HG02588 (cell line): Measurements from ENCODE around the gene FCRL6.

Experiments
- ATAC-seq: cut with Tn5 transposase; IDR thresholded peaks from one replicate; pipeline ENCODE4 v1.9.1; 2021; ENCODE audit warnings: mild to moderate bottlenecking, moderate library complexity; ENCODE audit not compliant: unreplicated experiment

Gene FCRL6

GRCh38 chr1:159835356-159835755 is 33.2 kb downstream of the FCRL6 start:
- ATAC-seq, result no peak

GRCh38 chr1:159835862-159836525 is 33.8 kb downstream of the FCRL6 start:
- ATAC-seq, result no peak

- peak; percentile 54 for ATAC-seq
Measured at GRCh38 chr1:159838715-159839114, 36.6 kb downstream of the FCRL6 start.

- peak; percentile 69 for ATAC-seq
Measured at GRCh38 chr1:159839116-159839849, 37.1 kb downstream of the FCRL6 start.

- ATAC-seq, result no peak
Measured at GRCh38 chr1:159841749-159842148, 39.6 kb downstream of the FCRL6 start.

GRCh38 chr1:159843459-159843858 is 41.3 kb downstream of the FCRL6 start:
- ATAC-seq, result no peak

GRCh38 chr1:159845751-159846629 is 43.8 kb downstream of the FCRL6 start:
- ATAC-seq, result no peak

- ATAC-seq, result no peak
Measured at GRCh38 chr1:159847231-159847630, 45.1 kb downstream of the FCRL6 start.

- ATAC-seq, result no peak
Measured at GRCh38 chr1:159848326-159848725, 46.2 kb downstream of the FCRL6 start.

- no peak for ATAC-seq
Measured at GRCh38 chr1:159849626-159850366, 47.6 kb downstream of the FCRL6 start.

GRCh38 chr1:159851407-159851806 is 49.2 kb downstream of the FCRL6 start:
- ATAC-seq, result no peak

GRCh38 chr1:159853417-159854115 is 51.4 kb downstream of the FCRL6 start:
- no peak for ATAC-seq

- ATAC-seq, result no peak
Measured at GRCh38 chr1:159854116-159854692, 52.0 kb downstream of the FCRL6 start.

GRCh38 chr1:159854693-159855192 is 52.6 kb downstream of the FCRL6 start:
- peak; percentile 79 for ATAC-seq

GRCh38 chr1:159855709-159856108 is 53.5 kb downstream of the FCRL6 start:
- no peak for ATAC-seq

GRCh38 chr1:159856576-159856975 is 54.4 kb downstream of the FCRL6 start:
- no peak for ATAC-seq

- ATAC-seq, result no peak
Measured at GRCh38 chr1:159857889-159858288, 55.7 kb downstream of the FCRL6 start.

GRCh38 chr1:159859767-159860322 is 57.7 kb downstream of the FCRL6 start:
- ATAC-seq, result no peak

GRCh38 chr1:159860456-159860855 is 58.3 kb downstream of the FCRL6 start:
- no peak for ATAC-seq
